ENCODE results near the gene CEP41. TPM values are rescaled to one million over a fixed set of nuclear protein-coding genes. Genes with fewer than 3 reads are reported as not detected.

The CEP41 gene
- total RNA-seq, 2 donors from 2014 or later, result 6.9 to 8.3 TPM

- no peak for ATAC-seq
- intact Hi-C loops (cut with DNase I), result no loop called here
- Histone ChIP-seq H3K27me3 (no peaks in the 10 kb centered on the region), H3K36me3 (replicated peaks in 1 of 2; ENCODE audit: insufficient read depth in 1 of 2, low read depth in 2 of 2) (no peaks in the 10 kb centered on the region), H3K9me3 (no peaks in the 10 kb centered on the region), H3K27ac (no peak overlapping the region), H3K4me3 (no peak overlapping the region), H3K4me1 (peaks cover 34% of the 10 kb centered on the region)
- DNase-seq, result no peak
- TF ChIP-seq POLR2A (IDR thresholded peaks at IDR 0.05), result no peak
- WGBS, 2 donors, result 90 to 95% methylated on average over 7 of the region's 7 CpGs
These were observed 79.1 kb downstream of the CEP41 start for GRCh38 chr7:130361681-130362080.

- H3K4me3 ChIP-seq, result no peak overlapping the region
- intact Hi-C loops (cut with DNase I), result no loop called here
- no peaks in the 10 kb centered on the region for H3K27me3 ChIP-seq
- WGBS, 2 donors, result 88 to 96% methylated on average over 3 of the region's 3 CpGs
- TF ChIP-seq POLR2A (IDR thresholded peaks at IDR 0.05) (no peak), CTCF (IDR thresholded peaks at IDR 0.05) (no peak)
- no peaks in the 10 kb centered on the region for H3K36me3 ChIP-seq (replicated peaks in 1 of 2; ENCODE audit: insufficient read depth in 1 of 2, low read depth in 2 of 2)
- ATAC-seq (no peak), DNase-seq (no peak)
- peaks cover 39% of the 10 kb centered on the region for H3K4me1 ChIP-seq
- H3K27ac ChIP-seq, result no peak overlapping the region
- H3K9me3 ChIP-seq, result no peaks in the 10 kb centered on the region
These were observed 80.3 kb downstream of the CEP41 start for GRCh38 chr7:130360518-130360917.

DNA sequence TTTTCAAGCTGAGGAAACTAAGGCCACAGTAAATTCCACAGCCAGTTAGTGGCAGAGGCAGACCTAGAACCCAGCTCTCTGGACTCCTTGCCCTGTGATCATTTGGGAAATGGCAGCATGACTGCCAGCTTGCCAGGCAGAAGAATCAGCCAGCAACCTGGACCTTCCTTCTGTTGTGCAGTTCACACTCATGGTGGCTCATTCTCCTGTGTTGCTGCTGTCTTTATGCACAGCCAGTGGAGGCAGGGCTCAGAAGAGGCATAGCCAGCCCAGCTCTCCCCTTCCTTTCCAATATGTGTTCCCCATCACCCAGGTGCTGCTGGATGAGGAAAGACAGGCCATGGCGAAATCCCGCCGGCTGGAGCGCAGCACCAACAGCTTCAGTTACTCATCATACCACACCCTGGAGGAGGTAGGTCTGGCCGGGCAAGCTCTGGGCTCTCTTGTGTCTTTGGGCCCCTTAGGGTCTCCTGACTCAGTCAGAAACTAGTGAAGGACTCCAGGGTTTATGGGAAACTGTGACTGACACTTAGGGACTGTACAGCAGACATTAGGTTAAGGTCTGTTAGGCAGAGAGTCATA, 81.4 kb downstream of the CEP41 start:
- WGBS, 2 donors, result 92% methylated on average over 5 of the region's 5 CpGs; no CpG with 5 or more reads in 1 of the 2 donors

DNA sequence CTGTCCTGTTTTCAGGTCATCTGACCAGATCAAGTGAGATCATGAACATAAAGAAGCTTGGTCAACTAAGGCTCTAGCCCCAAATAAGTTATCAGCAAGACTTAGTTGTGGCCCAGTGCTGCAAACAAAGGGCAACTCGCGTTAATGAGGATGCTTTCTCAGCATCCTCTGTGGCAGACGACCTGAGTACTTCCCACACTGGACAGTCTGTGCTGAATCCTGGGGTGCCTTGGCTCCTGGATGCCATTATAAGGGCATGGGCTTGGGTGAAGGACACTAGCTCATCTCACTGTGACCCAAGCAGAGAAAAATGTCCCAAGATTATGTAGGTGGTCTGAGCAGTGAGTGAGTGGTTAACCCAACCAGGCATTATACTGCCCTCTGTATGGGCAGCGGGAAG, 82.3 kb downstream of the CEP41 start:
- 96% methylated on average over 4 of the region's 4 CpGs for WGBS, 2 donors
- TF ChIP-seq POLR2A (IDR thresholded peaks at IDR 0.05), result no peak
- TF ChIP-seq CTCF (IDR thresholded peaks at IDR 0.05), result no peak
- intact Hi-C loops (cut with DNase I), result no loop called here

More for the DNA sequence above, 81.4 kb downstream of the CEP41 start:
- DNase-seq, result peak in 1 of 4 donors; percentile 9
- no peaks in the 10 kb centered on the region for H3K36me3 ChIP-seq (replicated peaks in 1 of 2; ENCODE audit: insufficient read depth in 1 of 2, low read depth in 2 of 2)
- peaks cover 27% of the 10 kb centered on the region for H3K4me1 ChIP-seq
- no peak for TF ChIP-seq CTCF (IDR thresholded peaks at IDR 0.05)
- TF ChIP-seq POLR2A (IDR thresholded peaks at IDR 0.05), result no peak
- no peak overlapping the region for H3K27ac ChIP-seq
- no peaks in the 10 kb centered on the region for H3K9me3 ChIP-seq
- intact Hi-C loops (cut with DNase I), result no loop called here
- H3K27me3 ChIP-seq, result no peaks in the 10 kb centered on the region
- H3K4me3 ChIP-seq, result no peak overlapping the region
- no peak for ATAC-seq

GRCh38 chr7:130356876-130357611, 83.8 kb downstream of the CEP41 start:
- H3K36me3 ChIP-seq (replicated peaks in 1 of 2; ENCODE audit: insufficient read depth in 1 of 2, low read depth in 2 of 2), result no peaks in the 10 kb centered on the region
- H3K27me3 ChIP-seq, result no peaks in the 10 kb centered on the region
- peaks cover 14% of the 10 kb centered on the region for H3K4me1 ChIP-seq
- H3K4me3 ChIP-seq, result no peak overlapping the region
- peak overlapping the region; percentile 41 to 63 (median 56) for H3K27ac ChIP-seq
- ATAC-seq, result peak; percentile 59
- intact Hi-C loops (cut with DNase I), result no loop called here
- no peaks in the 10 kb centered on the region for H3K9me3 ChIP-seq
- WGBS, 2 donors, result 73 to 78% methylated on average over 16 of the region's 16 CpGs
- DNase-seq, result peak in 3 of 4 donors; percentile 32 to 81 (median 60)
- TF ChIP-seq CTCF (IDR thresholded peaks at IDR 0.05) (no peak), POLR2A (IDR thresholded peaks at IDR 0.05) (no peak)

More for the DNA sequence above, 82.3 kb downstream of the CEP41 start:
- Histone ChIP-seq H3K4me1 (peaks cover 18% of the 10 kb centered on the region), H3K36me3 (replicated peaks in 1 of 2; ENCODE audit: insufficient read depth in 1 of 2, low read depth in 2 of 2) (no peaks in the 10 kb centered on the region), H3K27me3 (no peaks in the 10 kb centered on the region), H3K9me3 (no peaks in the 10 kb centered on the region), H3K4me3 (no peak overlapping the region), H3K27ac (no peak overlapping the region)
- ATAC-seq (no peak), DNase-seq (peak in 1 of 4 donors; percentile 7)

Data from body of pancreas (tissue), 4 donors.